HCT116 (cell line): Measurements from ENCODE around the gene GRHL3.

Source experiments
- EZH2 ChIP-seq: fragments of 200-600 bp; sonication (generic); IDR thresholded peaks from 2 replicates; pipeline ENCODE4 v1.6.1; 2017; ENCODE audit warnings: antibody characterized with exemption, mixed run types
- JUND ChIP-seq: IDR thresholded peaks from 2 replicates; pipeline ENCODE4 v1.6.1; 2012
- POLR2A ChIP-seq: IDR thresholded peaks from 2 replicates; pipeline ENCODE4 v1.7.0; 2011; ENCODE audit warnings: borderline replicate concordance; ENCODE audit not compliant: insufficient read depth, insufficient read length; ENCODE audit errors: extremely low read depth
- POLR2AphosphoS5 ChIP-seq: IDR thresholded peaks from 2 replicates; pipeline ENCODE4 v1.6.1; 2011; ENCODE audit warnings: mild to moderate bottlenecking, low read depth, low read length, moderate library complexity
- RAD21 ChIP-seq: IDR thresholded peaks from 2 replicates; pipeline ENCODE4 v1.6.1; 2012; ENCODE audit warnings: low read depth, mild to moderate bottlenecking
- SRF ChIP-seq: IDR thresholded peaks from 2 replicates; pipeline ENCODE4 v1.6.1; 2012; ENCODE audit warnings: low read depth
- ZFX ChIP-seq: fragments of 450-650 bp; IDR thresholded peaks from 2 replicates; pipeline ENCODE4 v1.6.1; 2017
- ZNF274 ChIP-seq: fragments of 200-500 bp; sonication (Bioruptor generic); IDR thresholded peaks from 2 replicates; pipeline ENCODE4 v1.6.1; 2014; ENCODE audit warnings: mild to moderate bottlenecking, low read depth, low read length, inconsistent platforms
- TF ChIP-seq, protein P1 (sequence below): IDR thresholded peaks from 2 replicates; pipeline ENCODE4 v1.6.1; 2012; ENCODE audit warnings: low read depth
- TF ChIP-seq, protein P2 (sequence below): IDR thresholded peaks from 2 replicates; pipeline ENCODE4 v1.6.1; 2012
- TF ChIP-seq, protein P3 (sequence below), 3 experiments: fragments of 200-600 bp in 1 of 3; sonication (generic) in 1 of 3; IDR thresholded peaks in 2 of 3; conservative IDR thresholded peaks in 1 of 3; 2 replicates each; pipeline ENCODE4 v1.5.1; 2012 to 2017; ENCODE audit warnings: low read depth in 2 of 3, low read length in 2 of 3, antibody characterized with exemption in 1 of 3, borderline replicate concordance in 1 of 3, control low read depth in 1 of 3, mild to moderate bottlenecking in 1 of 3, mixed read lengths in 1 of 3, mixed run types in 1 of 3, moderate library complexity in 1 of 3; ENCODE audit not compliant: insufficient read depth in 1 of 3
- TF ChIP-seq, protein P4 (sequence below): IDR thresholded peaks from 2 replicates; pipeline ENCODE4 v1.6.1; 2012

DNA sequence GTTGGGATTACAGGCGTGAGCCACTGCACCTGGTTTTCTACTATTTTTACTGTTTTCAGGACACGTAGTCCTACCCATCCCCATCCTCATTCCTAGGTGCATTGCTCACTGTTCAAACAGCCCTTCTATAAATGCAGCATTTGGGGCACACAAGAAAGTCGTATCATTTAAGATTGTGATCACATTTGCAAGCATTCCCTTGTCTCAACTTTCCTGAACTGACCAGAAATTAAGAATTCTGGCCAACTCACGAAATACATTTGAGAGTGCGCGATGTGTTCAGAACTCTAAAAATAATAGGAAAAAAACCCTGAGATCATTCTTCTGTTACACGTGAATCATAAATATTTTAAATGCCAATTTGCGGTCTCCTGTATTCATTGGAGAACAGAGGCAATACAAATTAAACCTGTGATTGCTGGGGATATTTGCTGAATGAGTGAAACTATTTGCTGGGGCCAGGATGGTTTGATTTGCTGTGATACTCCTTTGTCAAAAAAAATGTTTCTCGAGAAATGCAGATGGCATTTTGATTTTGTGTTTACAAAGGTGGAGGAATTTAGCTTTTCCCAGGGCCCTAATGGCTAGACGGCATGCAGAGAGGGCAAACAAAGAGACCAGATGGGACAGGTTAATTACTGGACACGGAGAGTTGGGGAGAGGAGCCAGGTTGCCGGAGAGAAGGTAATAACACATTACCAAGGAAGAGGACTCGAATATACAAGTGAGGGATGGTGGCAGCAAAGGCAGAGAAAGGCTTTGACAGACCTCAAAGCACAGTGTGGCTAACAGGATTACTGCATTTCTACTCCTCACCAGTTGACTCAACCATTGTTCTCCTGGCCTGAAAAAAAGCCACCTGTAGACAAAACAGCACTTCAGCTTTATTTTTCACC, 56.0 kb downstream of the GRHL3 start:
- TF ChIP-seq, protein P1, sequence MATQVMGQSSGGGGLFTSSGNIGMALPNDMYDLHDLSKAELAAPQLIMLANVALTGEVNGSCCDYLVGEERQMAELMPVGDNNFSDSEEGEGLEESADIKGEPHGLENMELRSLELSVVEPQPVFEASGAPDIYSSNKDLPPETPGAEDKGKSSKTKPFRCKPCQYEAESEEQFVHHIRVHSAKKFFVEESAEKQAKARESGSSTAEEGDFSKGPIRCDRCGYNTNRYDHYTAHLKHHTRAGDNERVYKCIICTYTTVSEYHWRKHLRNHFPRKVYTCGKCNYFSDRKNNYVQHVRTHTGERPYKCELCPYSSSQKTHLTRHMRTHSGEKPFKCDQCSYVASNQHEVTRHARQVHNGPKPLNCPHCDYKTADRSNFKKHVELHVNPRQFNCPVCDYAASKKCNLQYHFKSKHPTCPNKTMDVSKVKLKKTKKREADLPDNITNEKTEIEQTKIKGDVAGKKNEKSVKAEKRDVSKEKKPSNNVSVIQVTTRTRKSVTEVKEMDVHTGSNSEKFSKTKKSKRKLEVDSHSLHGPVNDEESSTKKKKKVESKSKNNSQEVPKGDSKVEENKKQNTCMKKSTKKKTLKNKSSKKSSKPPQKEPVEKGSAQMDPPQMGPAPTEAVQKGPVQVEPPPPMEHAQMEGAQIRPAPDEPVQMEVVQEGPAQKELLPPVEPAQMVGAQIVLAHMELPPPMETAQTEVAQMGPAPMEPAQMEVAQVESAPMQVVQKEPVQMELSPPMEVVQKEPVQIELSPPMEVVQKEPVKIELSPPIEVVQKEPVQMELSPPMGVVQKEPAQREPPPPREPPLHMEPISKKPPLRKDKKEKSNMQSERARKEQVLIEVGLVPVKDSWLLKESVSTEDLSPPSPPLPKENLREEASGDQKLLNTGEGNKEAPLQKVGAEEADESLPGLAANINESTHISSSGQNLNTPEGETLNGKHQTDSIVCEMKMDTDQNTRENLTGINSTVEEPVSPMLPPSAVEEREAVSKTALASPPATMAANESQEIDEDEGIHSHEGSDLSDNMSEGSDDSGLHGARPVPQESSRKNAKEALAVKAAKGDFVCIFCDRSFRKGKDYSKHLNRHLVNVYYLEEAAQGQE, result no peak
- TF ChIP-seq, protein P2, sequence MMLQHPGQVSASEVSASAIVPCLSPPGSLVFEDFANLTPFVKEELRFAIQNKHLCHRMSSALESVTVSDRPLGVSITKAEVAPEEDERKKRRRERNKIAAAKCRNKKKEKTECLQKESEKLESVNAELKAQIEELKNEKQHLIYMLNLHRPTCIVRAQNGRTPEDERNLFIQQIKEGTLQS, result no peak
- TF ChIP-seq POLR2A (no peak), RAD21 (no peak), POLR2AphosphoS5 (no peak), SRF (no peak), EZH2 (no peak), ZFX (no peak), ZNF274 (no peak), JUND (no peak)
- TF ChIP-seq, protein P3, sequence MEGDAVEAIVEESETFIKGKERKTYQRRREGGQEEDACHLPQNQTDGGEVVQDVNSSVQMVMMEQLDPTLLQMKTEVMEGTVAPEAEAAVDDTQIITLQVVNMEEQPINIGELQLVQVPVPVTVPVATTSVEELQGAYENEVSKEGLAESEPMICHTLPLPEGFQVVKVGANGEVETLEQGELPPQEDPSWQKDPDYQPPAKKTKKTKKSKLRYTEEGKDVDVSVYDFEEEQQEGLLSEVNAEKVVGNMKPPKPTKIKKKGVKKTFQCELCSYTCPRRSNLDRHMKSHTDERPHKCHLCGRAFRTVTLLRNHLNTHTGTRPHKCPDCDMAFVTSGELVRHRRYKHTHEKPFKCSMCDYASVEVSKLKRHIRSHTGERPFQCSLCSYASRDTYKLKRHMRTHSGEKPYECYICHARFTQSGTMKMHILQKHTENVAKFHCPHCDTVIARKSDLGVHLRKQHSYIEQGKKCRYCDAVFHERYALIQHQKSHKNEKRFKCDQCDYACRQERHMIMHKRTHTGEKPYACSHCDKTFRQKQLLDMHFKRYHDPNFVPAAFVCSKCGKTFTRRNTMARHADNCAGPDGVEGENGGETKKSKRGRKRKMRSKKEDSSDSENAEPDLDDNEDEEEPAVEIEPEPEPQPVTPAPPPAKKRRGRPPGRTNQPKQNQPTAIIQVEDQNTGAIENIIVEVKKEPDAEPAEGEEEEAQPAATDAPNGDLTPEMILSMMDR (IDR thresholded peaks at IDR 0.05 in 2 of 3, conservative IDR thresholded peaks at IDR 0.05 in 1 of 3; ENCODE audit: borderline replicate concordance in 1 of 3, insufficient read depth in 1 of 3, low read depth in 2 of 3, low read length in 2 of 3), result no peak
- TF ChIP-seq, protein P4, sequence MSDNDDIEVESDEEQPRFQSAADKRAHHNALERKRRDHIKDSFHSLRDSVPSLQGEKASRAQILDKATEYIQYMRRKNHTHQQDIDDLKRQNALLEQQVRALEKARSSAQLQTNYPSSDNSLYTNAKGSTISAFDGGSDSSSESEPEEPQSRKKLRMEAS, result no peak; the same call in 1 of the 2 replicates
